ENCODE measurements around the gene EMX2.

EMX2 gene

DNA sequence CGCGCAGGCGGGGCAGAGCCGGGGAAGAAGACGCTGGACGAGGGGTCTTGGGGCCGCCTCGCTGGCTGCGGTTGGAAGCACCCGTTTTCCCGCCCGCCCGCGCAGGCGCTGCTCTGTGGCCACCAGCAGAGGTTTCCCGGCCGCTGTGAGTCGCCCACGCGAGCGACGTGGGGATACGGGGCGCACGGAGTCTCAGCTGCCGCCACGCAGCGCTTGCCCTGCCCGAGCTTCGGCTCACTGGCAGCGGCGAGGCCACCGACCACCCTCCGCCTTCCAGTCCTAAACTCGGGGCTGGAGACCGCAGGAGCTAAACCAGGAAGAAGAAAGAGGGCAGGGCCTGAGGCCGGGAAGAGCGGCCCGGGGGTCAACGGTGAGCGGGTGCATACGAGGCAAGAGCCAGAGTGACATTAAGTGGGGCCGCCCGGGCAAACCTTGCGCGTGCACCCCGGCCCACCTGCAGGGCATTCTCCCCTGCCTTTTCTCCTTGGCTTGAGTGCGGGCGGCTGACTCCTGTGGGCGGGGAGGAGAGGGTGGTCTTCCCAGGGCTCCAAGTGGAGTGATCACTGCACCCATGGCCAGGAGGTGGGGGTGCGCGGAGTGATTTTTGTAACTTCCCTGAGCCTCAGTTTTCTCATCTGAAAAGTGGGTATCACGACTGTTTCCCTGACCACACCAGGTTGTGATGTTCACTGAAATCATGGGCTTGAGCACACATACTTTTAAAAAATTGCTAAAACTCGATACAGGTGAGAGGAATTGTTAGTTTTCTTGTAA is 7.1 kb upstream of the EMX2 start:
- TF ChIP-seq ELF4 (IDR thresholded peaks at IDR 0.05) (no peak), FOXK2 (IDR thresholded peaks at IDR 0.05) (no peak), SP1 (IDR thresholded peaks at IDR 0.05) (no peak), SUZ12 (IDR thresholded peaks at IDR 0.05) (no peak), TARDBP (IDR thresholded peaks at IDR 0.05) (no peak), FOXM1 (IDR thresholded peaks at IDR 0.05; ENCODE audit: borderline replicate concordance) (no peak), LEF1 (IDR thresholded peaks at IDR 0.05; ENCODE audit: borderline replicate concordance) (no peak), ARNT (IDR thresholded peaks at IDR 0.05) (no peak), L3MBTL2 (conservative IDR thresholded peaks at IDR 0.05) (no peak), BHLHE40 (IDR thresholded peaks at IDR 0.05; ENCODE audit: borderline replicate concordance) (no peak)
- TF ChIP-seq, protein P1, sequence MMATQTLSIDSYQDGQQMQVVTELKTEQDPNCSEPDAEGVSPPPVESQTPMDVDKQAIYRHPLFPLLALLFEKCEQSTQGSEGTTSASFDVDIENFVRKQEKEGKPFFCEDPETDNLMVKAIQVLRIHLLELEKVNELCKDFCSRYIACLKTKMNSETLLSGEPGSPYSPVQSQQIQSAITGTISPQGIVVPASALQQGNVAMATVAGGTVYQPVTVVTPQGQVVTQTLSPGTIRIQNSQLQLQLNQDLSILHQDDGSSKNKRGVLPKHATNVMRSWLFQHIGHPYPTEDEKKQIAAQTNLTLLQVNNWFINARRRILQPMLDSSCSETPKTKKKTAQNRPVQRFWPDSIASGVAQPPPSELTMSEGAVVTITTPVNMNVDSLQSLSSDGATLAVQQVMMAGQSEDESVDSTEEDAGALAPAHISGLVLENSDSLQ (IDR thresholded peaks at IDR 0.05): no peak
- ChIA-PET CTCF (no interaction called here), POLR2A (no interaction called here)
- no peak for DNase-seq (ENCODE audit: extremely low spot score)

DNA sequence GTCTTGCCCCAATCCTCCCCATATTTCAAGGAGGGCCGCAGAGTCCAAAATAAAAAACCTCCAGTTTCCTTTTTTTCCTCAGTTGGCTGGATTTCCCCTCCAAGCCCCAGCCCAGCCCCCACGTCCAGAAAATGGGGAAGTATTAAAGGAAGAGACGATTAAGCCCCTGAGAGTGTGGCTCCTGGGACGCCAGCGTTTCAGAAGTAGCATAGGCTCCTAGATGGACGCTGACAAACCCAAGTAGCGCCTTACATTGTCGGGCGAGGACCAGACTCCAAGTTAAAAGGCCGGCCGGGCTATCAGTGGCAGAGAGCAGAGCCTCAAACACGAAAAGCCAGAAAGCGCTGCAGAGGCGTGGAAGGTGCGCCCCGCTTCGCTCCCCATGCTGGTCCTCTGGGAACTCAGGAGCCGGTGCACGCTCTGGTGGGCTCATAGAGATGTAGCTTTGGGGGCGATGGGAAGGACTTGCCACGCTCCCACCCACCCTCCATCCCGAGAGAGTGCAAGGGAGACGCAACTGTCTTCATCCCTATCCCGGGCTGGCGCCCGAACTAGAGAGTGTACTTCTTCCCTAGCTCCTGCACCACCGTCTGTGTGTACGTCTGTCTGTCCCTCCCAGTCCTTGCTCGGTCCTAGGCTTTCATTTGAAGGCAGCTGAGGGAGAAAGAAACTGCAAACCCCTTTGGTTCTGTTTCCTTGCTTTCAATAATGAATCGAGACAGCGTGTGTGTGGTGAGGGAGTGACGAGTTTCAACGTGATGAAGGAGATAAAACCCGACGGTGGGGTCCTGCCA is 6.3 kb upstream of the EMX2 start:
- CTCF ChIA-PET: interaction anchor here (1.1 kb wide), 1 partner anchor 923 kb away, joined by 3 read pairs; no protein-coding TSS in a partner anchor
- POLR2A ChIA-PET: no interaction called here
- TF ChIP-seq SP1 (IDR thresholded peaks at IDR 0.05): no peak
- no peak for TF ChIP-seq ELF4 (IDR thresholded peaks at IDR 0.05)
- no peak for TF ChIP-seq LEF1 (IDR thresholded peaks at IDR 0.05; ENCODE audit: borderline replicate concordance)
- TF ChIP-seq ARNT (IDR thresholded peaks at IDR 0.05): no peak
- no peak for TF ChIP-seq SUZ12 (IDR thresholded peaks at IDR 0.05)
- no peak for TF ChIP-seq NFRKB (IDR thresholded peaks at IDR 0.05)
- no peak for TF ChIP-seq L3MBTL2 (conservative IDR thresholded peaks at IDR 0.05)
- TF ChIP-seq HDGF (IDR thresholded peaks at IDR 0.05; ENCODE audit: borderline replicate concordance): no peak
- no peak for TF ChIP-seq FOXK2 (IDR thresholded peaks at IDR 0.05)
- no peak for TF ChIP-seq BHLHE40 (IDR thresholded peaks at IDR 0.05; ENCODE audit: borderline replicate concordance)
- no peak for DNase-seq (ENCODE audit: extremely low spot score)

DNA sequence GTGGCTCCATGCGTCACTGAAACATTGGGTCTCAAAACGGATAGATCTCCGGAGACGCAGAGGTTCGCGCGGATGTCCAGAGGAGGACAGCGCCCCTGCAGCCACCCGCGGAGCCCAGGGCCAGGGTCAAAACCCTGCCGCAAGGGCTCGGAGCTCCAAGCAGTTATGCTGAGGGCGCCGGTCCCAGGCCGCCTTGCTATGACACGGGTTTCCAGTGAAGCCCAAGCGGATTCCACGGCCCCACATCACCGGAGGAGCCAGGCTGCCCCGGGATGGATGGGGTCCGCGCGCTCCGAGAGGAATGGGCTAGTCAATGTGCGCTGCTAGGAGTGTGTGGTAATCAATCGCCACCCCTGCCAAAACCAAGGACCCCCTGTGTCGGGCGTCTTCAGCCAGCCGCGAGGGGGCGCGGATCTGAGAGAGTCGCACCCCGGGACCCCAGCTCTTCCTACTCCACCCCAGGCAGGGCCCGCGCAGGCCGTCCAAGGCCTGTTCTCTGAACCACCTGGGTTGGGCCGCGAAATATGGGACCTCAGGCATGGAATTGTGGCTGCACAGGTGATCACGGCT is 5.6 kb upstream of the EMX2 start:
- TF ChIP-seq CTBP1 (IDR thresholded peaks at IDR 0.05; ENCODE audit: borderline replicate concordance) (no peak), LEF1 (IDR thresholded peaks at IDR 0.05; ENCODE audit: borderline replicate concordance) (no peak), TARDBP (IDR thresholded peaks at IDR 0.05) (no peak), FOXA1 (IDR thresholded peaks at IDR 0.05) (no peak), HDGF (IDR thresholded peaks at IDR 0.05; ENCODE audit: borderline replicate concordance) (no peak), ZNF384 (IDR thresholded peaks at IDR 0.05) (no peak), ELF4 (IDR thresholded peaks at IDR 0.05) (no peak)
- TF ChIP-seq, protein P1 (IDR thresholded peaks at IDR 0.05): no peak
- POLR2A ChIA-PET: no interaction called here
- CTCF ChIA-PET: interaction anchor here (0.6 to 1.7 kb wide), 4 partner anchors 14 to 922 kb away, joined by 3 to 8 read pairs (median 5); no protein-coding TSS in a partner anchor
- no peak for DNase-seq (ENCODE audit: extremely low spot score)

DNA sequence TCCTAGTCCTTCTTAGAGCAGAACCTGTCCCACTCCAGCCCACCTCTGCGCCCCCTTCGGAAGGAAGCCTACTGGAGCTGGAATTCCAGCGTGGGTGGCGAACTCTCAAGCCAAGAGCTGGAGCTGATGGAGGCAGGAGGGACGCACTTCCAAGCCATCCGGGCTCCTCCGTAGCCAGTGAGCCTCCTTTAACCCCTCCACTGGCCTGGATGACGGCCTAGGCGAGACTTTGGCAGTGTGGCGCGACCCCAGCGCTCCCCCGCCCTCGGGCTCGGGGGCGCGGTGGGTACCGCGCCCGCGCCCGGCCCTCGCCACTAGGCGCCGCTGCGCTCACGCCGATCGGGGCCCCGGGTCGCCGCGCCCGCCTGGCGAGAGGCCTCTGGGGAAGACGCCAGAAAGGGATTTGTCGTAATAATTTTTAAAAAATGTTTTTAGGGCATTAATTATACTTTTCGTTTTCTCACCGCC is 5.1 kb upstream of the EMX2 start:
- POLR2A ChIA-PET: no interaction called here
- CTCF ChIA-PET: interaction anchor here (0.6 to 1.7 kb wide), 7 partner anchors 14 to 956 kb away, joined by 3 to 8 read pairs (median 4); no protein-coding TSS in a partner anchor
- DNase-seq (ENCODE audit: extremely low spot score): peak; percentile 85
- TF ChIP-seq LEF1 (IDR thresholded peaks at IDR 0.05; ENCODE audit: borderline replicate concordance) (no peak), SUZ12 (IDR thresholded peaks at IDR 0.05) (no peak), ELF4 (IDR thresholded peaks at IDR 0.05) (no peak), NFRKB (IDR thresholded peaks at IDR 0.05) (no peak), TARDBP (IDR thresholded peaks at IDR 0.05) (no peak), L3MBTL2 (conservative IDR thresholded peaks at IDR 0.05) (no peak), FOXM1 (IDR thresholded peaks at IDR 0.05; ENCODE audit: borderline replicate concordance) (no peak), HDGF (IDR thresholded peaks at IDR 0.05; ENCODE audit: borderline replicate concordance) (no peak), ZNF384 (IDR thresholded peaks at IDR 0.05) (no peak), SP1 (IDR thresholded peaks at IDR 0.05) (no peak), FOXA1 (IDR thresholded peaks at IDR 0.05) (no peak), ARNT (IDR thresholded peaks at IDR 0.05) (no peak), BHLHE40 (IDR thresholded peaks at IDR 0.05; ENCODE audit: borderline replicate concordance) (no peak), CTBP1 (IDR thresholded peaks at IDR 0.05; ENCODE audit: borderline replicate concordance) (no peak), FOXK2 (IDR thresholded peaks at IDR 0.05) (no peak)
- TF ChIP-seq, protein P1 (IDR thresholded peaks at IDR 0.05): no peak

DNA sequence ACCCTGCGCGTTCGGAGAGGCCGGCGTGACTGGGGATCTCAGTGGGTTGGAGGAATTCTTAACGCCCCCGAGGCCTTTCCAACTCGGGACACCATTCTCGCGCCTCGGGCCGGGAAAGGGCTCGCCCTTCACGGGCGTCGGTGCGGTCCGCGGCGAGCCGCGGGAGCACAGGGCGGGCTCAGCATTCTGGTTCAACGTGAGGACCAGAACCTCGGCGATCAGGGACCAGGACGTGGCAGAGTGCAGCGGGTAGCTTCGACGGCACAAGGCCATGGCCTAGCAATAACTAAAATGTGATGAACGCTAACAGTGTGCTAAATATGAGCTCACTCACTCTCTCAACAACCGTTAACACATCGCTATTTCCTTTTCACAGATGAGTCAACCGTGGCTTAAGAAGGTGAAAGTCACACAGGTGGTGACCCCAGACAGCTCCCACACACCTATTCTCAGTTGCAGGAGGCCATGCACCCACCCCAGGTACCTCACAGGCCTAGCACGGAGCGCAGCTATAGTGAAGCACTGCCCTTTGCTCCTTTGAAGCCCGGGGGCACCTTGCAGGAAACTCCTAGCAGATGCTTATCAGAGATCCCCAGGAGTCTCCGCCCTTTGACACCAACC is 4.5 kb upstream of the EMX2 start:
- no peak for DNase-seq (ENCODE audit: extremely low spot score)
- POLR2A ChIA-PET: no interaction called here
- TF ChIP-seq ARNT (IDR thresholded peaks at IDR 0.05) (no peak), NFRKB (IDR thresholded peaks at IDR 0.05) (no peak), TARDBP (IDR thresholded peaks at IDR 0.05) (no peak), L3MBTL2 (conservative IDR thresholded peaks at IDR 0.05) (peak; percentile 64), CTBP1 (IDR thresholded peaks at IDR 0.05; ENCODE audit: borderline replicate concordance) (no peak), ELF4 (IDR thresholded peaks at IDR 0.05) (no peak), BHLHE40 (IDR thresholded peaks at IDR 0.05; ENCODE audit: borderline replicate concordance) (no peak), FOXK2 (IDR thresholded peaks at IDR 0.05) (no peak)
- TF ChIP-seq, protein P1 (IDR thresholded peaks at IDR 0.05): no peak
- CTCF ChIA-PET: interaction anchor here (0.5 to 1.7 kb wide), 8 partner anchors 13 to 956 kb away, joined by 3 to 8 read pairs (median 3); no protein-coding TSS in a partner anchor

Data from HEK293T (cell line).